Measurements from ENCODE around the gene IGFBP2.

Gene IGFBP2

GRCh38 chr2:216664593-216665034 lies 31.4 kb downstream of the IGFBP2 start:
- no peak for DNase-seq

GRCh38 chr2:216665242-216665641 lies 32.0 kb downstream of the IGFBP2 start:
- no peak for DNase-seq

DNA sequence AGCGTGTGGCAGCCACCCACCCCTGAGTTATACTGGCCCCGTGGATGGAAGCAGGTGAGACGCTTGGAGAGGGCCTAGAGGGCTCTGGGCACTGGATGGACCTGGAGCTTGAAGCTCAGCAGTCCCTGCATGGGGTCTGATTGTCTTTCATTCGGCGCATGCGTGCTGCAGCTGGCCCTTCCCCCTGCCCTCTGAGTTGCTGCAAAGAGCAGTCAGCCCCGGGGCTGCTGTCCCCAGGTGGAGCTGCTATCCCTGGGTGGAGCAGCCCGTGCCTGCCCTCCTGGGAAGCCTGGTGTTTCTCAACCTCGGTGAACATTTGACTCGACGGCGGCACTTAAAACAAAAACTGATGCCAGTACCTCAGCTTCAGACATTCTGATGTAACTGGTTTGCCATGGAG lies 32.5 kb downstream of the IGFBP2 start:
- DNase-seq: no peak

GRCh38 chr2:216666461-216667233 lies 33.4 kb downstream of the IGFBP2 start:
- DNase-seq: peak; percentile 46

DNA sequence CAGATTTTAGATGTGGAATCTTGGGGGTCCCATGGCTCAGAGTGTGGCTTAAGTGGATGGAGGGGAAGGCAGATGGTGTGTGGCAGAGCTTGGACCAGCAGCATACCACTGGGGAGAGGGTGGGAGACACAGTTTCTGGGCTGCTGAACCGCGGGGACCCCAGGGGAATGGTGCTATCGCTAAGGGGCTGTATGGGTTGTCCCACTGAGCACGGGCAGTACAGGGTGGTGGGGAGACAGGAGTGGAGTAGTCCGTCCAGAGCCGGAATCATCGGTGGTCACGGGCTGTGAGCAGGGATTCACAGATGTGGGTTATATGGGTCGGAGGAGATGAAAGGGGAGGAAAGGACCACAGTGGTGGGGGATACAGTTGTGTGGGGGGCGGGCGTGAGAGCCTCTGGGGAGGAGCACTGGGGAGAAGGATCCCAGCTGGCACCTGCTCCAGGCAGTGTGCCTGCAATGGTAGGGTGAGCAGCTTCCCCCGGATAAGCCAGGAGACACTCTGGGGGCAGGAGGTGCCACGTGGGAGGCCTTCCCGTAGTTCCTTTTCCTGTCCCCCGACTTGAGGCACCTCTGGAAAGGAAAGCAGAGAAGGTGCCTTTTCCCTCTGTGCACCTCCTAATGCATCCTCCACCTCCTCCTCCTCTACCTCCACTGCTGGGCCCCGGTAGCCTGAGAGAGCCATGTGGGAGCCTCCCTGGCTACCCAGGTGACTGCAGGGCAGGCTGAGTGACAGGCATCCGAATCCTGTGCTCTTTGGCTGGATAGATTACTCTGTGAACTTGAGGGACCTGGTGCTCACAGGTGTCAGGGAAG lies 37.3 kb downstream of the IGFBP2 start:
- no peak for DNase-seq

- no peak for DNase-seq
These were observed 37.8 kb downstream of the IGFBP2 start for GRCh38 chr2:216671081-216671411.

DNA sequence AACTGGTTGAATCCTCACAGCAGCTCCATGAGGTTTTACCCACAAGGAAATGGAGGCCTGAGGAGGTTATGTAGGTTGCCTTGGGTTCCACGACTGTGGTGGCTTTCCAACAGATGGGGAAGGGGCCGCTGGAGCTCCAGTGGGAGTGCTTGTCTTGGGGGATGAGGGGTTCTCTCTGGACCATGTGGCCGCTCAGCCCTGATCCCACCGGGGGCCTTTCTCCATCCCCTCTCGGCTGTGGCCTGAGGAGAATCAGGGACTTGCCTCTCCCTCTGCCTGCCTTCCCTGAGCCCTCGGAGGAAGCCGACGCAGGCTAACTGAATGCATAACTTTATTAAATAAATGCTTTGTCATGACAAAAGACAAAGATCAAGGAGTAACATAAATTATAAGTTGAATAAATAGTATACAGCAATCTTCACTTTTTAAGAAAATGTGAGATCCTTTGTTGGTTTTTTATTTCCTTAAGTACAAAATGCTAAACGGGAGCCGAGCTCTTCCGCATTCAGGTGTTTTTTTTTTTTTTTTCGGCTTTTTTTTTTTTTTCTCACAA lies 38.6 kb downstream of the IGFBP2 start:
- no peak for DNase-seq

DNA sequence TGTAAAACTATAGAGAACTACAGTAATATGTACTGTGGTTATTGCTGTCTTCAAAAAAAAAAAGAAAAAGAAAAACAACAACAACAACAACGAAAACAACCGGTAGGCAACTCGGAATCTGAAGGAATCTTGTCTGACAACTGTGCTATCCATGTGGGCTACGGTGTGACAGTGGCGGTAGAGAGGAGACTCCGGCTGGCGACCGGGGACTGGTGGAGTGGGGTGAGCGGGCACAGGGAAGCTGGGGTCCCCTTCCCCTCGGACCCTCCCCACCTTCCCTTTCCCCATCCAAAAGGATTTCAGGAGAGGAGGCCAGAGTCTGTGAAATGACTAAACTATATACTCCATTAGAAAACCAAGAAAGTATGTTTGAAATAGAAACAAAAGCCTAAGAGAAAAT lies 39.2 kb downstream of the IGFBP2 start:
- no peak for DNase-seq

DNA sequence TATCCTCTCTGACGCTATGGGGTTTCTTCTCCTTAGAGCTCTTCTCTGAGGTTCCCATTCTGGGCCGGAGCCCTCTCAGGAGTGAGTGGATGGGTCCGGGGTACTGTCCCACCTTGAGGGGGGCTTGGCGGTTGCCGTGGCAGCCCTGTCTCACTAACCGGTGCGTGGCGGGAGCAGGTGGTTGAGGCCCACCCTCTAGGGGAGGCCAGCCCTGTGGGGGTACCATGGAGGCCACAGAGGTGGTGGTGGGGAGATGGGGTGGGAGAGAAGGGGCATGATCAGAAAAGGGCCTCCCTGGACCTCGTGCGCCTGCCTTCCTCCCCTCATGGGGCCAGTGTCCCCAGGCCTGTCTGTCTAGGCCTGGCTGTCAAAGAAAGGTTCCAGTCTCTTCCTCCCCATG lies 39.8 kb downstream of the IGFBP2 start:
- DNase-seq: no peak

DNA sequence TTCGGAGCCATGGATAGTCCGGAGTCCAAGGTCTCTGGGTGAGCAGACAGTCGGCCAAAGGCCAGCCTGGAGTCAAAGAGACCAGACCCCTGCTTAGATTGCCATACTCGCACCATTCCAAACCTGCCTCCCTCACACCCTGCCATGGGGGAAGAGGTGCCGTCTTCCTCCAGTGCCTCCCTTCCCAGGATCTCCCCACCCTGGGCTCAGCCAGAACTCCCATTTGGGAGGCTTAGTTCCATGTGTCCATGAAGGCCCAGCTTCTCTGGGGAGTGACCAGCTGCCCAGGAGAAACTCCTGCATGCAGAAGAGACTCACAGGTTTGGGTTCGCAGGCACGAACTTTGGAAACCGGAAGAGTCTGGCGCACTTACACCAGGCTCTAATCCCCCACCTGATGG lies 40.4 kb downstream of the IGFBP2 start:
- no peak for DNase-seq

DNA sequence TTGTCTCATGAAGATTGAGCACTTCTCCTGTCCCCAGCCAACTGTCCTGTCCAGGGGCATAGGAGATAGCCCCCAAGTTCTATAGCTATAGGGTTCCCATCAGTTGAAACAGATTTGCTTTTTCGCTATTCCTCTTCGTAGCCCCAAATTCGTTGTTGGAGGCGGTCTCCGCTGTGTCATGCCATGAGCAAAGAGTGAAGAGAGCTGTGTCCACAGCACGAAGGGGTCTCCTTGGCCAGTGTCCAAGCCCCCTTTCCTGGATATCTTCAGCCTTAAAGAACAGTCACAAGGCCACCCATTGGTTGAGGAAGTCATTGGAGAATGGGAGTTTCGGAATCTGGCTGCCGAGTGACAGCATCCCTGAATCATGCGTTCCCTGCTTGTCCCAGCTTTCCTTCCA lies 41.2 kb downstream of the IGFBP2 start:
- DNase-seq: no peak

GRCh38 chr2:216676630-216677029 lies 43.4 kb downstream of the IGFBP2 start:
- no peak for DNase-seq

DNA sequence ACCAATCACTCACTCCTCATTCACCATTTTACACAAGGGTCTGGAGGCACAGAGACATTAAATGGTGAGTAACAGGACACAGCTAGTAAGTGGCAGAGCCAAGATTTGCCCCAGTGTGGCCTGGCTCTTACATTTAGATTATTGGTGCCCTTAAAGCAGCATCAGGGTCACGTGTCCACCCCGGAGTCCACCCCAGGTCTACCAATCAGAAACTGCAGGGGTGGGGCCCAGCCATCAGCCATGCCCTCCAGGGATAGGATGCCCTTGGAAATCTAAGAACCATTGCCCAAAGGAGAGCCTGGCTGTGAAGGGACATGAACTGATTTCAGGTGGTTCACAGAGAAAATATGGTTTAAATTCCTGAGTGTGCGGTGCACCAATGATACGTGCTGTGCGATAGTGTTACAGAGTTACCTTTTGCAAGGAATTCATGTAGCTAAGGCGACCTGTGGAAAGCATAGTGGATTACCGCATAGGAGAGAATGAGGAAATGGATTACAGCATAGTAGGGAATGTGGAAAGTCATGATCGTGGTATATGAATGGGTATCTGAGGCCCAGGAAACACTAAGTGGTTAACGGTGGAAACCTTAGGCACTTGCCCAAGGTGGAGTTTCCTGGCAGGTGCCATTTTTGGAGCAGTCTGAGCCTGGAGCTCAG lies 44.3 kb downstream of the IGFBP2 start:
- DNase-seq: no peak

DNA sequence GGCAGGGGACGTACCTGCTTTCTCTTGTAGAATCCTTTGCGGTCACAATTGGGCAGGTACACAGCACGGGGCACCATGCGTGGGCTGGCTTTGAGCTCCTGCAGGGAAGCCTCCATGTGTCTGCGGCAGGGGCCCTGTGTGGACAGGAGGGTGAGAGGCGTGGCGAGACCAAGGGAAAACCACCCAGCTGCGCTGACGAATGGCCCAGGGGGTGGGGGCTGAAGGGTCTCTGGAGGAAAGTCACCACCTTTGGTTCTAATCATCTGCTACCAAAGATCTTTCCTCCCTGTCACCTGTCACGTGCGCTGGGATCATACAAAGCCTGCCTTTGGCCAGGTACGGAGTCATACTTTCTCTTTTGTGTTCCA lies 44.9 kb downstream of the IGFBP2 start:
- no peak for DNase-seq

DNA sequence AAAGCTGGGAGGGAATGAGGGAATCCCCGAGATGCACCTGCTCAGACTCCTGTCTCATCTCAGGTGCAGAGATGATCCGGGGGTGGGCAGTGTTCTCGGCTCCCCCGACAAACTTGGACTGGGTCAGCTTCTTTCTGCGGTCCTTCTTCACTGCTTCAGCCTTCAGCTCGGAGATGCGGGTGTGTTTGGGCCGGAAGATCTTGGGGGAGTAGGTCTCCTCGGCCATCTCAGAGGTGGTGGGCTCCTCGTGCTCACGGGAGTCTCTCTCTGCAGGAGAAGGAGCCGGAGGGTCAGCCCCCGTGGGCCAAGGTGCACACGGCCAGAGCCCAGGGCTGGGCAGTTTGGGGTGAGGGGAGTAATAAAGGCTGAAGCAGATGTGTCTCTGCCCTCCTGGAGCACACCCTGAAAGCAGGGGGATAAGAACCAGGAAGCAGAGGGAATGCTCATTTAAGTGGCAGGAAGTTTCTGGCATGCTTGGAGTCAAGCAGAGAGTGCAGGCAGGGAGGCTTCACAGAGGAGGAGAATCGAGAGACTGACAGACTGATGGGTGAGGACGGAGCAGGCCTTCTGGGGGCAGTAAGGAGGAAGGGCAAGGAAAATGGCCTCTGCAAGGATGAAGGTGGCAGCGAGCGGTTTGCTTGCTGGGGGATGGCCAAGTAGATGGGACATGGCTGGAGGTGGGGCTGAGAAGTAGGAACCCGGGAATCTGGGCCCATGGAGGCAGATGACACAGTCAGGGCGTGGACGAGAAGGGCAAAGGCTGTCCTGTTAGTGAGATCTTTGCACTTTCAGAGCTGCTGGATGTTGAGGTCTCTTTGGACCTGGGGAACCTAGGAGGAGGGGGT lies 45.8 kb downstream of the IGFBP2 start:
- no peak for DNase-seq

- DNase-seq: no peak
These were observed 46.4 kb downstream of the IGFBP2 start for GRCh38 chr2:216679658-216680024.

GRCh38 chr2:216680951-216681629 lies 47.9 kb downstream of the IGFBP2 start:
- no peak for DNase-seq

GRCh38 chr2:216681683-216682082 lies 48.5 kb downstream of the IGFBP2 start:
- DNase-seq: no peak

- DNase-seq: no peak
These were observed 50.6 kb downstream of the IGFBP2 start for GRCh38 chr2:216683846-216684245.

DNA sequence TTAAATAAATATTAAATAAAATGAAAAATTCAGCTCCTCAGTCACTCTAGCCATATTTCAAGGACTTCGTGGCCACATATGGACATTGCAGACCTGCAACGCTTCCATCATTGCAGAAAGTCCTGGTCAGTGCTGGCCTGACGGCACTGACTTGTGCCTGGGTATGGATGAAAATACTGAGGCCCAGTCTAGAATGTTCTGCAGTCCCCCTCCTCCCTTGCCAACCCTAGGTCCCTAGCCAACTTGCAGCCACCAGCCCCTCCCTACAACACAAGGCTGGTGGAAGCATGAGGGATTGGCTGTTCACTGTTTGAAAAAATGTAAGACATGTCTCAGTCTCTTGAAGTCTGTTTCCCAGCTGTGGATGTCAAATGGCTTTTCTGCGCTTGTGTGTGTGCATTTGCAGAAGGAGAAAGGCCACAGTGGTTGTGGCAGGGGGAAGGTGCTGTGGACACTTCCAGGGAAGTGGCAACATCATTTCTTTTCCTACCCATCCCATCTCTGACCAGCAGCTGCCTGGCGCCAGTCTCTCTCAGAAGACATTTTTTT lies 52.2 kb downstream of the IGFBP2 start:
- DNase-seq: no peak

DNA sequence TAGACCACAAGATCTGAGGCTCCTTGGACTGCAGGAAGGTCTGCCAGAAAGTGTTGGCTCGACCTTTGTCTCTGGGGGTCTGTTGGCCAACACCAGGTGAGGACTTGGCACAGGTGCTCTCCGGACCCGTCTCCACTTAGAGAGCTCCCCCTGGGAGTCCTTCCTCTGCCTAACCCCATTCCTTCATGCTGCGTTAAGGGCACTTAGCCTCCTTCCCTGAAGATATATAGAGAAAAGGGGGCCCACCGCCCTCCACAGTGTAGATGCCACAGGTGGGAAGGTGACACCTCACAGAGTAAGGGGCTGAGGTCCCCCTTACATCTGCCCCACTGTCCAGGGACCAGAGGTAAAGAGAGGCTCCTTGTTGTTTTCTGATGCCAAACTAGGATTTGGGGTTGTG lies 53.9 kb downstream of the IGFBP2 start:
- DNase-seq: no peak

DNA sequence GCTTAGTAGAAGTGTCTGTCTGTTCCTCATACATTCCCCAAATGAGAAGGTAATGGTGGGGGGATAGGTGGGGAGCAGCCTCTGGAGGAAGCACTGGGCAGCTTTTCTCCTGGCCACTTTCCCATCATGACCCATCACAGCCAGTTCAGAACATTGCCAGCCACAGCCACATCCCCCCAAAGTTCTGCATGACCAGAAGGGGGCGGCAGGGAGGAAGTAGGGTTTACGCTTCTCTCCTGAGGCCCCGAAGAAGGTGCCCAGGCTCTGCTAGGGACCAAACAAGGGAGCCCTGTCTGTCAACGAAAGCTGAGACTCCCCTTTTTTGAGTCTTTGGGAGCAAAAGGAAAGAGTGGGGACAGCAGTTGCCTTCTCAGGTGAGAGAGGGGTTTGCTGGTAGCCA lies 54.4 kb downstream of the IGFBP2 start:
- no peak for DNase-seq
